PC-9 (cell line): Measurements from ENCODE around the gene PRRC2B. TPM values are rescaled to one million over a fixed set of nuclear protein-coding genes. Genes with fewer than 3 reads are reported as not detected.

Experiments used
- BruUV-seq: library from RNA; stranded (reverse); fragments of 400-500 nt; replicated peaks from 2 replicates; lab custom pipeline; 2021; lab: Mats Ljungman, UMichigan
- CTCF ChIA-PET: fragments of 300-600 bp; sonication (Branson Sonifier 250); formaldehyde crosslinking; loops from one replicate; lab custom pipeline; 2022; ENCODE audit warnings: antibody characterized with exemption; lab: Charles Lee
- POLR2A ChIA-PET: fragments of 300-600 bp; sonication (Branson Sonifier 250); formaldehyde crosslinking; loops from one replicate; lab custom pipeline; 2022; ENCODE audit warnings: antibody characterized with exemption; ENCODE audit not compliant: unreplicated experiment; lab: Charles Lee
- DNase-seq, 2 experiments: peaks; one replicate each; pipeline versions ENCODE4 v3.0.0 to v3.0.0-alpha.2; 2015 to 2022; ENCODE audit warnings: mixed read lengths in 1 of 2
- H2AFZ ChIP-seq: fragments of 200-600 bp; sonication (generic); 2 replicates; pipeline ENCODE4 v1.8.1; 2017; ENCODE audit warnings: antibody characterized with exemption
- H3F3A ChIP-seq: fragments of 200-600 bp; sonication (generic); 2 replicates; pipeline ENCODE4 v1.8.1; 2017; ENCODE audit warnings: antibody characterized with exemption, mild to moderate bottlenecking, low read depth; ENCODE audit not compliant: insufficient read depth
- H3K27ac ChIP-seq: fragments of 200-600 bp; sonication (generic); 2 replicates; pipeline ENCODE4 v1.6.1; 2016; ENCODE audit warnings: mixed run types
- H3K27me3 ChIP-seq: fragments of 200-600 bp; sonication (generic); 2 replicates; pipeline ENCODE4 v1.6.1; 2016; ENCODE audit warnings: low read depth, mixed run types; ENCODE audit not compliant: insufficient read depth
- H3K36me3 ChIP-seq: fragments of 200-600 bp; sonication (generic); 2 replicates; pipeline ENCODE4 v1.6.1; 2016; ENCODE audit warnings: low read depth, mixed run types
- H3K4me1 ChIP-seq: fragments of 200-600 bp; sonication (generic); replicated peaks from 2 replicates; pipeline ENCODE4 v1.6.1; 2016; ENCODE audit warnings: mixed run types; ENCODE audit not compliant: insufficient read depth
- H3K4me2 ChIP-seq: fragments of 200-600 bp; sonication (generic); 2 replicates; pipeline ENCODE4 v1.6.1; 2017; ENCODE audit warnings: mixed run types
- H3K4me3 ChIP-seq: fragments of 200-600 bp; sonication (generic); 2 replicates; pipeline ENCODE4 v1.6.1; 2016; ENCODE audit warnings: mixed run types
- H3K79me2 ChIP-seq: fragments of 200-600 bp; sonication (generic); 2 replicates; pipeline ENCODE4 v1.6.1; 2017; ENCODE audit warnings: low read depth, mixed run types
- H3K9me2 ChIP-seq: fragments of 200-600 bp; sonication (generic); 2 replicates; pipeline ENCODE4 v1.8.1; 2017; ENCODE audit warnings: mild to moderate bottlenecking; ENCODE audit not compliant: insufficient read depth
- H3K9me3 ChIP-seq: fragments of 200-600 bp; sonication (generic); 2 replicates; pipeline ENCODE4 v1.8.1; 2016; ENCODE audit warnings: low read depth; ENCODE audit not compliant: insufficient read depth
- H4K20me1 ChIP-seq: fragments of 200-600 bp; sonication (generic); 2 replicates; pipeline ENCODE4 v1.8.1; 2017; ENCODE audit not compliant: insufficient read depth
- CTCF ChIP-seq: fragments of 200-600 bp; sonication (generic); conservative IDR thresholded peaks from 2 replicates; pipeline ENCODE4 v1.6.1; 2017; ENCODE audit warnings: mixed run types, antibody characterized with exemption, mild to moderate bottlenecking, moderate library complexity
- EZH2 ChIP-seq: fragments of 200-600 bp; sonication (generic); IDR thresholded peaks from 2 replicates; pipeline ENCODE4 v1.8.0; 2017; ENCODE audit warnings: antibody characterized with exemption, low read depth
- intact Hi-C: fragments of 100-400 bp; cut with micrococcal nuclease; formaldehyde crosslinking; loops from one replicate; pipeline ENCODE4 v1.10.0; 2022; ENCODE audit not compliant: unreplicated experiment
- total RNA-seq: library from RNA; stranded (reverse); gene quantifications from 2 replicates; pipeline ENCODE4 v1.2.3, GENCODE V29; 2021

Gene PRRC2B
- total RNA-seq, 1 experiment from 2014 or later, result 361 TPM

DNA sequence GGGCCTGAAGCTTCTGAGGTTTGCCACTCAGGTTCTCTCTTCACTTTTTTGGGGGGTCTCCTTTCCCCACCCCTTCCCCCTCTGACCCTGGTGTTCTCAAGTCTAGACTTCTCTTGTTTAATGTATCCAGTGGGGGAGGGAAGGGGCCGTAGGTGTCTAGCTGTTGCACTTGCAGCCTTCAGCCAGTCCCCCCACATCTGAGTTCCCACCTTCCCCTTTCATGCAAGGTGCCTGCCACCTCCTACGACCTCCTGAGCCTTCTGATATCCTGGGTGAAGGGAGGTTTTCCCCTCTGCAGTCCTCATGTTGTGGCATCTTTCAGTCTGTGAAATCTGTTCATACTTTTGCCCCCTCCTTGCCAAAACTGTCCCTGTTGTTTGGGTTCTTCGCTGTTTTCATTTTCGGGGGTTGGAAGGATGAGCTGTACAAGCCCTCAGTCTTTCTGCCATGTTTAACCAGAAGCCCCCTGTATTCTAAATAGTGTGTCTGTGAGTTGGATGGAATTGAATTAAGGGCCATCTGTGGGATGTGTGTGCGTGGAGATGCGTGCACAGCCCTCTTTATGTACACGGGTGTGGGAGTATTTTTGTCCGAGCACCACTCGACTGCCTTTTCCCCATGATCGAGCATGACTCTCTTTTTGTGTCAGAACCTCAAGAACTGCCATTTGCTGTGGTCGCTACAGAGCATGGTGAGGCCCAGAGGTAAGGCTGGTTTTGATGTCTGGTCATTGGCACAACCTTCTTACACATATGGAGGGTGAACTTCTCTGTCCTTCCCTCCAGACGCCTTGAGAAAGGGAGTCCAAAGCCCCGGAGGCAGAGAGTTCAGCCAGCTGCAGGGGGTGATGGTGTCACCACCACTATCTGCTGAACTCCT lies 23.6 kb downstream of the PRRC2B start:
- H2AFZ ChIP-seq, result no peak overlapping the region
- peaks cover 97% of the 10 kb centered on the region for H4K20me1 ChIP-seq
- no peak overlapping the region for H3K4me3 ChIP-seq
- ChIA-PET POLR2A (no interaction called here), CTCF (no interaction called here)
- H3K4me1 ChIP-seq, result peaks cover 33% of the 10 kb centered on the region
- peak overlapping the region; percentile 31 for H3K27ac ChIP-seq
- H3K9me2 ChIP-seq, result no peaks in the 10 kb centered on the region
- peaks cover 100% of the 10 kb centered on the region for H3K79me2 ChIP-seq
- H3F3A ChIP-seq, result peaks cover 64% of the 10 kb centered on the region
- BruUV-seq, result no TSS peak
- no peaks in the 10 kb centered on the region for H3K27me3 ChIP-seq
- TF ChIP-seq CTCF (no peak), EZH2 (no peak)
- DNase-seq, result no peak
- intact Hi-C loops, result no loop called here
- H3K9me3 ChIP-seq, result no peaks in the 10 kb centered on the region
- 0 out of 2 replicates have a peak, but pooled peaks cover 6% of the 10 kb centered on the region for H3K36me3 ChIP-seq
- no peak overlapping the region for H3K4me2 ChIP-seq

GRCh38 chr9:131418143-131419025 lies 24.5 kb downstream of the PRRC2B start:
- CTCF ChIA-PET, result no interaction called here
- peaks cover 97% of the 10 kb centered on the region for H4K20me1 ChIP-seq
- H3K36me3 ChIP-seq, result peaks cover 8% of the 10 kb centered on the region; the same call in 1 of the 2 replicates
- no peak overlapping the region for H3K4me2 ChIP-seq
- peaks cover 67% of the 10 kb centered on the region for H3F3A ChIP-seq
- peaks cover 100% of the 10 kb centered on the region for H3K79me2 ChIP-seq
- TF ChIP-seq EZH2, result no peak
- no peak for TF ChIP-seq CTCF
- H3K9me3 ChIP-seq, result no peaks in the 10 kb centered on the region
- H3K4me3 ChIP-seq, result no peak overlapping the region
- no peaks in the 10 kb centered on the region for H3K27me3 ChIP-seq
- H3K27ac ChIP-seq, result peak overlapping the region; percentile 31
- BruUV-seq, result no TSS peak
- POLR2A ChIA-PET, result no interaction called here
- intact Hi-C loops, result no loop called here
- peaks cover 42% of the 10 kb centered on the region for H3K4me1 ChIP-seq
- no peak overlapping the region for H2AFZ ChIP-seq
- no peaks in the 10 kb centered on the region for H3K9me2 ChIP-seq
- DNase-seq, result peak in 1 of 2 experiments; percentile 45

- H3K4me2 ChIP-seq, result no peak overlapping the region
These were observed 25.2 kb downstream of the PRRC2B start for GRCh38 chr9:131419026-131419614.

More at GRCh38 chr9:131419026-131419614, 25.2 kb downstream of the PRRC2B start:
- H3F3A ChIP-seq, result peaks cover 65% of the 10 kb centered on the region
- BruUV-seq, result no TSS peak
- peak overlapping the region; percentile 31; the same call in 1 of the 2 replicates for H3K27ac ChIP-seq
- H3K79me2 ChIP-seq, result peaks cover 100% of the 10 kb centered on the region
- POLR2A ChIA-PET, result no interaction called here
- CTCF ChIA-PET, result no interaction called here
- H3K27me3 ChIP-seq, result no peaks in the 10 kb centered on the region
- no peaks in the 10 kb centered on the region for H3K9me3 ChIP-seq
- intact Hi-C loops, result no loop called here
- H3K9me2 ChIP-seq, result no peaks in the 10 kb centered on the region
- H3K36me3 ChIP-seq, result peaks cover 12% of the 10 kb centered on the region; the same call in 1 of the 2 replicates
- TF ChIP-seq EZH2, result no peak
- TF ChIP-seq CTCF, result no peak
- H4K20me1 ChIP-seq, result peaks cover 97% of the 10 kb centered on the region
- no peak for DNase-seq
- no peak overlapping the region for H2AFZ ChIP-seq
- H3K4me1 ChIP-seq, result peaks cover 43% of the 10 kb centered on the region
- no peak overlapping the region for H3K4me3 ChIP-seq
